Measurements from ENCODE around the gene OR10G4. TPM values are rescaled to one million over a fixed set of nuclear protein-coding genes. Genes with fewer than 3 reads are reported as not detected.

The OR10G4 gene
- total and polyA plus RNA-seq, 2 of the 4 experiments (the other 2 are of a cell fraction) = not detected

- Histone ChIP-seq H2BK20ac (ENCODE audit: low read depth, low read length) (no peak overlapping the region), H2AFZ (replicated peaks; ENCODE audit: low read length, poor library complexity) (no peak overlapping the region), H3K9me3 (ENCODE audit: control insufficient read depth, insufficient read depth, low read length) (peaks cover 12% of the 10 kb centered on the region; the same call in 1 of the 2 replicates), H3K4me3 (ENCODE audit: insufficient read depth, low read depth, low read length) (no peak overlapping the region), H4K5ac (ENCODE audit: low read depth, low read length) (no peak overlapping the region), H3K4me2 (ENCODE audit: low read depth, low read length) (no peak overlapping the region), H2AK5ac (ENCODE audit: low read depth, low read length) (no peak overlapping the region), H3K27me3 (ENCODE audit: control insufficient read depth, insufficient read depth, low read length) (no peaks in the 10 kb centered on the region), H3K4ac (ENCODE audit: low read depth, low read length) (no peak overlapping the region), H3K14ac (replicated peaks; ENCODE audit: low read depth, low read length) (no peak overlapping the region), H3K23ac (ENCODE audit: low read depth, low read length) (no peak overlapping the region), H2BK120ac (ENCODE audit: low read depth, low read length) (no peak overlapping the region), H3K18ac (ENCODE audit: low read depth, low read length) (no peak overlapping the region), H2BK15ac (ENCODE audit: low read depth, low read length) (no peak overlapping the region), H3K9me1 (ENCODE audit: insufficient read depth, low read length) (no peaks in the 10 kb centered on the region), H4K8ac (ENCODE audit: low read depth in 2 of 2, low read length in 2 of 2) (no peak overlapping the region), H2BK5ac (ENCODE audit: low read depth, low read length, poor library complexity, severe bottlenecking) (no peak overlapping the region), H4K20me1 (ENCODE audit: insufficient read depth, low read length) (no peaks in the 10 kb centered on the region), H3K79me1 (ENCODE audit: low read depth in 1 of 2, low read length in 2 of 2) (no peaks in the 10 kb centered on the region), H3K27ac (ENCODE audit: insufficient read depth, low read length) (no peak overlapping the region), H3K4me1 (ENCODE audit: control insufficient read depth, insufficient read depth, low read length) (no peaks in the 10 kb centered on the region), H3K9ac (ENCODE audit: low read depth, low read length) (no peak overlapping the region), H3K56ac (ENCODE audit: extremely low read depth, insufficient read depth, low read length) (no peak overlapping the region), H4K91ac (ENCODE audit: insufficient read depth, low read depth, low read length) (no peak overlapping the region), H3K36me3 (ENCODE audit: control insufficient read depth, insufficient read depth, low read length) (no peaks in the 10 kb centered on the region), H2AK9ac (replicated peaks; ENCODE audit: low read depth, low read length, poor library complexity) (peak overlapping the region; percentile 61)
- TF ChIP-seq MXI1 (IDR thresholded peaks at IDR 0.05; ENCODE audit: borderline replicate concordance, low read depth, low read length) = no peak
- no peak for TF ChIP-seq RFX5 (IDR thresholded peaks at IDR 0.05; ENCODE audit: low read depth, low read length)
- TF ChIP-seq SMC3 (IDR thresholded peaks at IDR 0.05; ENCODE audit: low read depth, low read length) = no peak
- no peak for TF ChIP-seq MAFK (IDR thresholded peaks at IDR 0.05; ENCODE audit: low read depth, low read length)
- TF ChIP-seq ELK1 (IDR thresholded peaks at IDR 0.05; ENCODE audit: borderline replicate concordance, low read depth, low read length) = no peak
- no peak for TF ChIP-seq MAZ (IDR thresholded peaks at IDR 0.05; ENCODE audit: borderline replicate concordance, low read depth, low read length)
- TF ChIP-seq USF2 (IDR thresholded peaks at IDR 0.05; ENCODE audit: low read depth, low read length) = no peak
- no peak for TF ChIP-seq RCOR1 (IDR thresholded peaks at IDR 0.05; ENCODE audit: insufficient replicate concordance, low read length)
- no peak for TF ChIP-seq POLR2A (IDR thresholded peaks at IDR 0.05; ENCODE audit: low read depth, low read length)
- no peak for TF ChIP-seq RAD21 (IDR thresholded peaks at IDR 0.05; ENCODE audit: low read length)
- no peak for TF ChIP-seq NFE2L2 (IDR thresholded peaks at IDR 0.05; ENCODE audit: low read depth, low read length)
- TF ChIP-seq FOS (IDR thresholded peaks at IDR 0.05; ENCODE audit: low read depth, low read length) = no peak
- no peak for TF ChIP-seq BHLHE40 (IDR thresholded peaks at IDR 0.05; ENCODE audit: low read depth, low read length)
- no peak for TF ChIP-seq CHD1 (IDR thresholded peaks at IDR 0.05; ENCODE audit: low read depth, low read length)
- no peak for TF ChIP-seq CTCF (conservative IDR thresholded peaks at IDR 0.05; ENCODE audit: low read depth, low read length)
- no peak for TF ChIP-seq CEBPB (IDR thresholded peaks at IDR 0.05; ENCODE audit: low read depth, low read length)
- no TSS peak for BruUV-seq (replicated peaks)
- intact Hi-C loops (cut with micrococcal nuclease) (no loop called here), in situ Hi-C loops (cut with MboI; ENCODE audit: low sequenced_read_pairs) (no loop called here), dilution Hi-C loops (cut with HindIII; ENCODE audit: low sequenced_read_pairs, unreplicated experiment) (no loop called here)
- ATAC-seq (ENCODE audit: low read depth) (no peak), DNase-seq (no peak)
- CTCF ChIA-PET = no interaction called here
- POLR2A ChIA-PET (ENCODE audit: unreplicated experiment) = no interaction called here
- WGBS, 2 experiments (ENCODE audit: extremely low coverage in 2 of 2, insufficient read length in 1 of 2) = 61% methylated on average over 13 of the region's 18 CpGs; no CpG with 5 or more reads in 1 of the 2 experiments
These were observed 35.8 kb upstream of the OR10G4 start for GRCh38 chr11:123976770-123977560.

All from IMR-90 (cell line).